Measurements from ENCODE around the gene DIS3L2.
"Not testable (repeated sequence)": the region's sequence is repeated elsewhere in the genome, so short reads cannot be mapped to it uniquely, and the experiment has no call there.

The DIS3L2 gene

DNA sequence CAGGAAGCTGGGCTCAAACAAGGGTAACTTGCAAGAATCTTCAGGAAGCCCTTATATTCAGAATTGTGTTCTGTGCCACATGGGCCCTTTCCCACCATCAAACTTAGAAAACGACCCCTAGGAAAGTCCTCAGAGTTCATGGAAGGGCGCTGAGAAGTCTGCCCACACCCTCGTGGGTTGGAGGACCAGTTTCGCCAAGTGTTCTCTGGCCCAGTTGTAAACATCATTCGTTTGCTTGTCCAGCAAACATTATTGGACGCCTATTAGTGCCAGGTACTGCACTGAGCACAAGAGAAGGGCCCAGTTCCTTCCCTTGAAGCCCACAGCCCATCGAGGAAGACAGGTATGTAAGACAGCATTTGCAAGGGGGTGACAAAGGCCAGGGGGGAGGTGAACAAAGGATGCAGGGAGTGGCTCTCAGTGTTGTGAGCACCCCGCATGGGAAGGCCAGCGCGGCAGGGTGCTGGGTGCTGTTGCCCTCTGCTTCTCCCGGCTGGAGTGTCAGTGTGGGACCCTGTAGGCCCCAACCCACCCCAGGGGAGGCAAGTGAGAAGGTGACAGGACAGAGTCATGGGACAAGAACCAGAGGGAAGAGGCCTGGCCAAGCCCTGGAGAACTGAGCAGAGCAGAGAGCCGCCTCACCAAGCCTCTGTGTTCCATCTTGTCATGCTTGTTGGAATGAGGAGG, 356.8 kb downstream of the DIS3L2 start:
- DNase-seq (ENCODE audit: low spot score) = no peak
- no peak for FAIRE-seq

DNA sequence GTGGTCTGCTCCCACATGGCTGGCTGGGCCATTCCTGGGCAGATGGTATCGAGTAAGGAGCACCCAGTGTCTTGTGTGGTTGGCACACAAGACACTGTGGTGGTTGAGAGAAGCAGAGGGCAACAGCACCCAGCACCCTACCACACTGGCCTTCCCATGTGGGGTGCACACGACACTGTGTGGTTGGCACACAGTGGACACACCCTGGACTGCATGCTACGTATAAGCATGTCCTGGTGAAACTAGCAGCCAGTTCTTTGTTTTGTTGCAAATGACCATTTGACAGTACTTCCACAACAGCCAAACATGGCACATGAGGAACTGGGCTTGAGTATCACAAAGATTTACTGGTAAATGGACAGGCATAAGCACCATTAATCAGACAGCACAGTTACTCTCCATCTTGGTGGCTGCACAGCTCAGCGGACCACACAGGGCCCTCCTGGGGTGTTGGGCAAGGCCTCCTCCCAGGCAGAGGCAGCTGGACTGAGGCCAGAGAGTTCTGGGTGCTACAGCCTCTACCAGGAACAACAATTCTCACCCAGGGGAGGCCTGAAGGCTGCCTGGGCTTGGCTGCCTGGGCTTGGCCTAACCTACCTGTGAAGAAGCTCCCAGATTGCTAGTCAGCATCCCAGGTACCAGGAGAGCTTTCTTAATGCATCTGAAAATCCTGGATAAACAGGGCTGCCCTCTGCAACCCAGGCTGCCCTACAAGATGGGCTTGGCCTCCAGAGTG, 357.7 kb downstream of the DIS3L2 start:
- no peak for DNase-seq (ENCODE audit: low spot score)
- no peak for FAIRE-seq

DNA sequence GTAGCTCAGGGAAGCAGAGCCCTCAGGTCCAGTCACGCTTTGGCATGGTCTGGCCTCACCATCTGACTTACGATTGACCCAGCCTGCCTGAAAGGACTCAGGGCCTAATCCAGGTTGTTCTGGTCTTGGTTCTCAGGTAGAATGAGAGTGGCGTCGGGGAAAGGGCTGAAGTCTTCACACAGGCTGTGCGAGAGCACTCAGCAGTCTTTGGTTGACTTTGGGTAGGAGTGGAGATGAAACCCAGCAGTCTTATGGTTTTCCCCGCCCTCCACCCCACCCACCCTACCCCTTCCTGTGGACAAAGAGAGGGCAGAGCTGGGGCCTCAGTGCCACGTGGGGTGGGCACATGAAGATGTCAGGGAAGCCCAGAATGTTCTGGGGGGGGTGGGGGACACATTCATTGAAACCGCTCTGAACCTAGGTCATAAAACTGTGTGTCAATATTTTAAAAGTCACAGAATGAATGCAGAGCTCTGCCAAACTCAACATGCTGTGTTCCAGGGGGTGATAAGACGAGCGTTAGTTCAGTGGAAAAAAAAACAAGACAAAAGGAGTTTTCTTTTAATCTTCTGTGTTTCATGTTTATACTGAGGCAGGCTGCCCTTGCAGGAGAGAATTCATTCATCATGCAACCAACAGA, 358.4 kb downstream of the DIS3L2 start:
- FAIRE-seq (no peak), DNase-seq (ENCODE audit: low spot score) (no peak)

DNA sequence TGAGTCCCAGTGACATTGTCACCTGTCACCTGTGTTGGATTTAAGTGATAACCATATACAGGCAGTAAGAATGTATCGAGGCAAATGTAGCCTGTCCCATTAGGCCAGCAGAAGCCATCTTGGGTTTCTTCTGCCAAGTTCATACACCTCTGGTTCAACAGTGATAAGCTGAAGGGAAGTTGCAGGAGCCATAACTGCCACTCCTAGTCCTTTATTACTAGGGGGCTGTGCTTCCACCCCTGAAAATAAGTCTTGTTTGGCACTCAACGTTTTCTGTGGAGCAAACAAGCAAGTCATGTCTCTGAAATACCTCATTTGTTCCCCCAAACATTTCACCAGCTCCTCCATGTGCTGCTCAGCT, 358.9 kb downstream of the DIS3L2 start:
- FAIRE-seq (no peak), DNase-seq (ENCODE audit: low spot score) (no peak)

DNA sequence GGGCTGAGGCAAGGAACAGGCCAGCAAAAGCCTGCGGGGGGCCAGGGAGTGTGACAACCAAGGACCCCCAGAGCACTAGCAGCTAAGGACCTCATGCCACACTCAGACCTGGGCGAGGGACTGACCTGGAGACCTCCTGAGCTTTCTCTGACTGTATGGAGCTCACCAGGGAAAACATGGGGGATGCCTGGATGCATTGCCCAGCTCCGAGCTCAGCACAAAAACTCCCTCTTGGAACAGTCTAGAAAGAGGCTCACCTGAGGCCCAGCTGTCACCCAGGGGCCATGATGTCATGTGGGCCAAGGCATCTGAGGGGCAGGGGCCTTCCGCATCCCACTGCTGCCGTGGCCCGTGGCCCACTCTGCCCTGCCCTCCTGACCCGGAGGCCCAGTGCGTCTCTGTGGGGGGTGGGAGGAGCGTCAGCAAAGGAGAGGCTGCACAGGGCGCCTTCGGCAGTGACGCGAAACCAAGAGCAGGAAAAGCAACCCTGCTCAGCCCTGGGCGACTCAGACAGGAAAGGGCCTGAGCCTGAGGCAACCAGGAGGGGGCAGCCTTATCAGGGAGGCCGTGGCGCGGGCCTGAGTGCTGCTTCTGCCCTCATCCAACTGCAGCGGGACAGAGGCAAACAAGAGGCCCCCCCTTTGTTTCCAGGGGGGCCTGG, 359.8 kb downstream of the DIS3L2 start:
- DNase-seq (ENCODE audit: low spot score) (no peak), FAIRE-seq (no peak)

DNA sequence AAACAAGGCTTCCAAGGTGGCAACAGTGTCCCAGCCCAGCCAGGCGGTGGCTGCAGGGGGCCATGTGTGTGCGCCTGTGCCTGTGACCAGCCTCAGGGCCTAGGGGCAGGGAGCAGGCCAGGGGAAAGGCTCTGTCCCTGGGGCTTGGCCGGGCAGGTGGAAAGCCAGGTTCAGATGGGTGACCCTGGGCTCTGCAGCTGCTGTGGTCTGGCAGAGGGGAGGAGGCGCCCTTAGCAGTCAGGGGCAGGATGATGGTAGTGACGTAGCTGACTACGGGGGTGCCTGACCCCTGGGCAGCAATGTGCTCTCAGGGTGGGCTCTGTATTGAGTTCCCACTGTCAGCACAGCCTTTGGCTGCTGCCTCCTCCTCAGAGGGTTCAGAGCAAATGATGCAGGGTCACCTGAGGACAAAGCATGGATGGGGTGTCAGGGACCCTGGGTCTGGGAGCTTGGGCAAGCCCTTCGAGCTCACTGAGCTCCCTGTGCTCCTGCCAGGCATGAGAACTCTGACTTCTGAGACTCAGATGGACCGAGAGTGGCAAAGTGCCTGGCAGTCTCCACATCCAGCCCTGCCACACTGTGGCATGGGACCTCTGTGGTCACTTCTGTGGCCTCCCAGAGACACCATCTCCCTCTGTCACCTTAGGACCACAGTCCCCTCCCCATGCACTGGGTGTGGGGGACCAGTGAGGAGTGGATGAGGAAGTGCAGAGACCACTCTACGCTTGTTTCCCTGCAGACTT, 360.5 kb downstream of the DIS3L2 start:
- no peak for FAIRE-seq
- no peak for DNase-seq (ENCODE audit: low spot score)

DNA sequence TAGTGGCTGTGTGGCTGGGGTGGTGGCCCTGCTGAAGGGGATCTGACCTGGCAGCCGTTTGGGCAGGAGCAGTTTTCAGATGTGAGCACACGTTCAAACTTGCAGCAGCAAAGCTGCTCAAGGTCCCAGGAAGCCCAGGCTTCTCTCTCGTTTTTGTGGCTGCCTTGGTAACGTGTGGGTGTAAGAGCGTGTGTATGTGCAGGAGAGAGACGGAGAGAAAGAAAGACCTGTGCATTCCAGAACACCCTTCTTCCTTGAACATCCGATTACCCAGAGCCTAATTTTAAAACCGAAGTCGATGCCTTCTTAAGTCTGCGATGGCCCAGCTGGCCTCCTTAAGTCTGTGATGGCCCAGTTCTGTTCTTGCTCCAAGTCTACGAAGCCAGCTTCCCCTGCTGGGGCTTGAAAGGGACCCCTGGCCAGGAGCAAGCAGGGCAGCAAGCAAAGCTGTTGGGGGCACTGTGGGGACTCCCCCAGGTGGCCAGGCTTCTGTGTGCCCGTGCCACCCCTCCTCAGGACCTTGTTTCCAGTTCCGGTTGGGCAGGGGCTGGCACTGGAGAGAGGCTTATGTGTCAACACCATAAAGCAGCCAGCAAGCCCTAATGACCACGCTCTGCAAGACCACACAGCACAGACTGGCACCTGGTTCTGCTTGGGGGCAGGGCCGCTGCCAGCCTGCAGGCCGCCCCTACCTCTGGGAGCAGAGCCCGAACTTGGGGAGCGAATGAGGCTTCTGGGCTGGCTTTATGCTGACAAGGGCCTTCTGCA, 361.2 kb downstream of the DIS3L2 start:
- no peak for DNase-seq (ENCODE audit: low spot score)
- no peak for FAIRE-seq

DNA sequence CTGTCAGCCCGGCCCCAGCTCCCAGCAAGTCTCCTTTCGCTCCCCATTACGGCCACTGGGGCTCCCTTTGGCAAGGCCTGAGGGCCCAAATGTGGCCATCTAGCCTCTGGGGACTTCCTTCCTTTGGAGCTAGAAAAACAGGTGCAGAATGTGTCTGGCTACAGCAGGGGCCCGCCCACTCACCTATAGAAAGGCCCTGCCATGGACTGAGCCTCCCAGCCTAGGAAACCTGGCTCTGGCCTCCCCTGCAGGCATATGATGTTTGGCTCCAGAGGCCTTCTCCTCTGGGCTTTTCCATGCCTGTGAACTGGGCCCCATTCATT, 361.8 kb downstream of the DIS3L2 start:
- DNase-seq (ENCODE audit: low spot score) (no peak), FAIRE-seq (no peak)

DNA sequence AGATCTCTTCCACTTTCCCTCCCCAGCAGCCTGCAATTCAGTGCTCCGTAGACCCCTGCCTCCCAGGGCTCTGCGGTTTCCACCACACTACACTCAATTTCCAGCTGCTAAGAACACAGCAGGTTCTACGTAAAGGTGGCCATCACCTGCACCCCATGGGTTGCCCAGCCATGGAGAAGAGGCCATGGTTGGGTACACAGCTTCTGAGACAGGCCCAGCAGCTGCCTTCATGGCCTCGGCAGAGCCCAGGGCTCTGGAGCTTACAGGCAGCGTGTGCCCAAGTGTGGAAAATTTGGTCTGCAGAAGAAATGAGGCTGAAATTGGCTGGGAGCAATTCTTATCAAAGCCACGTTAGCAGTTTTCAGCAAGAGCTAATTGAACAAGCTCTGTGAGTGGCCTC, 362.5 kb downstream of the DIS3L2 start:
- FAIRE-seq; DNase-seq (ENCODE audit: low spot score): not testable (repeated sequence)

DNA sequence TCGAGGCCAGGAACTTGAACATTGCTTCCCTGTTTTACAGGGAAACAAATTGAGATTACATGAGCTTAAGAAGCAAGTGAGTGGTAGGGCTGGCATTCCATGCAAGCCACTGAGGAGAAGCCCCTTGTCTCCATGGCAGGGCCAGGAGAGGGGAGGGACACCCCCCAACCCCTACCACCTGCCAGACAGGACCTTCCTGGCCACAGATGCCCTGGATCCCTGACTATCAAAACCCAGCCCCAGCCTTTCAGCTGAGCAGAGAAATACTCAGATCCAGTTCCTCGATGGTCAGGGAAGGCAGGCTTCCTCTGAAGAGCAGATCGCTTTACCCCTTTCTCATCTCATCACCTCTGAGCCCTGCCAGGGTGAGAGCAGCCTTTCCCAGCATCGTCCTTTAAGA, 363.3 kb downstream of the DIS3L2 start:
- no peak for FAIRE-seq
- DNase-seq (ENCODE audit: low spot score) = no peak

DNA sequence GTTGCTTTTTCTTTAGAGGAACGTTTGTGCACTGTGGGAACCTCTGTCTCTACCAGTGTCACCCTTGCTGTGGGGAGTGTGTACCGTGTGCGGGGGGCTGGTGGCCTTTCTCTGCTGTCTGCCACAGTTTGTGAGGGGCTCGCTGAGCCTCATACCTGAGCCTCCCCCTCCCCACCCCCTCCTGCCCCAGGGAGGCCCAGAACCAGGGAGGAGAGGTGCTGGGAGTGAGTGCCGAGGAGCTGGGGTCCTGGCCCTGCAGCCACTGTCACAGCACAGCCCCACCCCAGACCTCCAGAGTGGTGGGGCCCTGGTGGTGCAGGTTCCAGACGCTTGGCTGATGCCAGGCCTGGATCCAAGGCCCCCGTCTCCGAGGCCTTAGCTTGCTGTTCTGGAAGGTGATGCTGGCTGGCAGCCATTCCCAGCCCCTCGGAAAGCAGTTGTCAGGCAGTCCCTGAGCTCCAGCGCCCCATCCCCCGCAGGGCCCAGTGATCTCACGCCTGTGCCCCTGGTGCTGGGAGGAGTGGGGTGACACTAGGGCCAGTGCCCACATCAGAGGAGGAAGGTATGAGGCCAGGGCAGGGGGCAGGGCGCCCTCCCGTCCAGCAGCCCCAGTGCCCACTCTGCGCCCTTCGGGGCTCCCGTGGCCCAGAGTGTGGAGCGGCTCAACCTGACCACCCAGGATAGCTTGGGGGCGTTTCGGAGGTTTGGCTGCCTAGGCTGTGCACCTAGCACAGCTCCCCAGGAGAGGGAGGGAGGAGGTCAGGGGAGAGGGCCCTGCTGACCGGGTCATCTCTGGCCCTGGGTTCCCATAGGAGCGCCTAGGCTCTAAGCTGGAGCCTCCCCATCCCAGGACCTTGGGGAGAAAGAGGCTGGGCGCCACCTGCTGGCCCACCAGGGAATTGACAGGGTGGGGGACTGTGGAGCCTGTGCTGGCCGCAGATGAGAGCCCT, 364.1 kb downstream of the DIS3L2 start:
- FAIRE-seq (no peak), DNase-seq (ENCODE audit: low spot score) (no peak)

DNA sequence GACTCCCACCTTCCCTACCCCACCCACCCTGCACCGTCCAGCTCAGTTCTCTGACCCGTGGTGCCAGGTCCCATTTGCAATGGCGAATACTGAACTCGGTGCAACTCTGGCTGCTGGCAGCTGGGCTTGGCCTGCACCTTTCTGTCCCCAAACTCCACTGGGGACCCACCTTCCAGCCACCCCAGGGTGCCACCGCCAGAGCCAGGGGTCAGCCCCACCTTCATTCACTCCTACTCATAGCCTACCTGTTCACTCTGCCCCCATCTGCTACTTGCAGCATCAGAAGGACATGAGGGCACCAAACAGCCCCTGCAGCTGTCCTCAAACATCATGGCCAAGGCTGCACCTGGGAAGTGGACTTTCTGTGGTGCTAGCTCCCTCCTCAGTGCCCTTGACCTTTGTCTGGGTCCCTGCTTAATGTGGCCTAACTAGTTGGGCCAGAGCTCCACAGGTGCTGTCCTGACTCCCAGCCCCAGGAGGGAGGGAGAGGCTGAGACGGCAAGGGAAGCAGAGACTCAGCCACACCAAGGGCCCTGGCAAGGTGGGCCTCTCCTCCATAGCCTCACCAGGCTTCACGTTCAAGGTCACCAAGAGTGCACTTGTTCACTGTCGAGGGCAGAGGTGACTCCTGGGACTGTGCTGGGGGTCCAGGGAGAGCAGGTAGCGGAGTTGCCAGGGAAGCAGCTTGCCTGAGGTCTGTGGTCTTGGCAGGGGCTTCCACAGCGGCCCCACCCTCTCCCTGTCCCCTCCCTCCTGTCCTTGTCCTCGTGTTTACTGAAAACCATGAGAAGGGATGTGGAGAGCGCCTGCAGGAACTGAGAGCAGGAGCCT, 365.0 kb downstream of the DIS3L2 start:
- FAIRE-seq; DNase-seq (ENCODE audit: low spot score): not testable (repeated sequence)

DNA sequence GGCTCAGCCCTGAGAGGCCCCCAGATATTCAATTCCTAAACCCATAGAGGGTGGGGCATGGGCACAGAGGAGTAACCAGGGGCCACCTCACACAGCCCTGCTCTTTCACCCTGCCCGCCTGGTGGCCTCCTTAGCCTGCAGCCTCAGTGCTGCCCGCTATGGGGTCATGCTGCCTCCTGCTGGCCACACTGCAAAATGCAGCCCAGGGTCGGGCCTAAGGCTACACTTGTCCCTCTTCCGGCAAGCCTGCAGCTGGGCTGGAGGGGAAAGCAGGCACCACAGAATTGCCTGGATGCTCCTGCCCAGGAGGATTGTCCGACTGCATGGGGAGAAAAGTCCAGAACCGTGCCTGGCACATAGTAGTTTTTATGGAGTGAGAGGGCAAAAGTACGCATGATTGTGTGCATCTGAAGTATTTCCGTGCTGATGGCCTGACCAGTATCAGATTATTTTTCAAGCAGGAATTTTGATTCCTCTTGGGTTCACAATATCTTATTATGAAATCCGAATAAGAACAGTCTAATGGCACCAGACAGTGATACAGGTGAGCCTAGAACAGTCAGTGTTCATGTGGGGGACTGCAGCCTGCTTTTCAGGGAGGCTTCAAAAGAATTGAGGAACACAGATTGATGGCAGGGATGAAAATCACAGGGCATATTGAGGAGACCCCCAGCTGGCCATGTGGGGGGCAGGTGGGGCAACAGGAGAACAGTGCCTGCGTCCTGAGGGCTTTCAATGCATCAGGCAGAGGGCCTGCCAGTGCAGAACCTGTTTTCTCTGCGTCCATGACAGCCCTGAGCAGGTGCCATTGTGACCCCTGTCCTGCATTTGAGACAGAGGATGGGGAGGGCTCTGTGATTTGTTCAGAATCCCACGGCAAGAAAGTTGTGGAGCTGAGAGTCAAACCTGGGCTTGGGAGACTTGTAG, 365.9 kb downstream of the DIS3L2 start:
- no peak for FAIRE-seq

DNA sequence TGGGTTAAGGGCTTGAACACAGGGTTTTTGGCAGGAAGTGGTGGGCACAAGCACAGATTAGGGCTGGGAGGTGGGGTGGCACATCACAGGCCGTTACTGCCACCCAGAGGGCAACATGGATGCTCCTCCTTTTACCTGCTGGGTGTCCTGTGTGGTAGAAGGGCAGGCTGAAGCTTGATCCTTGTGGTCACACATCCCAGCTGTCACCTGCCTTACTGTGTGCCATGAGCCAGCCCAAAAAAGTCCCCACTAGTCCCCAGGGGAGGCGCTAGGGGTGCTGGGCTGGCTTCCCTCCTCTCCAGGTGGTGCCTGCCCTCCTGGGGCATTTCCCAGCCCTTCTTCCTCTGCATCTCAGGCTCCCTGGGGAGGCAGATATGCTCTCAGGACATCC, 366.5 kb downstream of the DIS3L2 start:
- FAIRE-seq (no peak), DNase-seq (ENCODE audit: low spot score) (no peak)

More for the DNA sequence above, 365.9 kb downstream of the DIS3L2 start:
- peak; percentile 29 for DNase-seq (ENCODE audit: low spot score)

DNA sequence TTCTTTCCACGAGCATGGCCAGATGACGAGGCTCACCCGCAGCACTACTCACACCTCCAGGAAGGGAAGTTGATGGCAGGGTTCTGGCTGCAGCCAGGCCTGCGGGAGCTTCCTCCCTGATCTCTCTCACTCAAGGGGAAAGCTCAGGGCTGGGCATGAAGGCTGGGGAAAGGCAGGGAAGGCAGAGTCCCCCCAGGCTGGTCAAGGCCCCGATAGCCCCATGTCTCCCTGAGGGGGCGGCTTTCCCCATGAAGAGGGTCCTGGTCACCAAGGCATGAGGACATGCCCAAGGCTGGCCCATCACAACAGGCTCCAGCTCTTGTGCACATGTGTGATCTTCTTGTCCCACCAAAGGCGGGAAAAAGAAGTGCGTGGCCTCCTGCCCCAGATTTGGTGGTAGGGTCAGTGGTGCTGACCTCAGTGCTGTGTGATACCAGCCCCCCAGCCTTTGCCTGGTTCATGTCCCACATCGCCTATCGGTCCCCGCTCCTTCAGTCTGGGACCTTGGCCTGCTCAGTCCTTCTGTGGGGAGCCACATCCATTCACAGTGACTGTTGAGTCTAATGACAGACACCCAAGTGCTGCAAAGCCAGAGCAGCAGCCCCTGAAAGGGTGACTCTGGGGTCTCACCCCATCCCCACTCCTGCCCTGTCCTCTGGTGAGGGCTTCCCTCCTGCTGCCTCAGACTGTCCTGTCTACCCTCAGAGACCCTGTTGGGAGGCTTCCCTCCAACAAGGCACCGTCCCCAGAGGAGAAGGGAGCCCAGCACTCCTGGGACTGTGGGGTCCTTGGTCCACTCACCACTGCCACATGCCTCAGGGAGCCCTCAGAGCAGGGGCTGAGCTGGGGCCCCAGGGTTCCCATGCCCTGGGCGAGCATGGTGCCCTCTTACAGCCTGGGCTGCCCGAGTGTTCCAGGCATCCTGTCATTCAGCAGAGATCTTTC, 367.3 kb downstream of the DIS3L2 start:
- FAIRE-seq (no peak), DNase-seq (ENCODE audit: low spot score) (no peak)

DNA sequence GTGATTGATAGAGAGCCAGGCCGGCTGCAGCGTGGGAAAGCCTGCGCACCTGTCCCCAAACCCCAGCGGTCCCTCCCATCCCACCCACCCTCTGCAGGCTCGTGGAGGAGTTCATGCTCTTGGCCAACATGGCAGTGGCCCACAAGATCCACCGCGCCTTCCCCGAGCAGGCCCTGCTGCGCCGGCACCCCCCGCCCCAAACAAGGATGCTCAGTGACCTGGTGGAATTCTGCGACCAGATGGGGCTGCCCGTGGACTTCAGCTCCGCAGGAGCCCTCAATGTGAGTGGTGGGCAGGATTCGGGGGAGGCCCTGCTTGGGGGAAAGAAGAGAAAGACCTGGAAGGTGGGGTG, 368.2 kb downstream of the DIS3L2 start:
- DNase-seq (ENCODE audit: low spot score) (no peak), FAIRE-seq (no peak)
